ENCODE data around the gene RREB1.

DNA sequence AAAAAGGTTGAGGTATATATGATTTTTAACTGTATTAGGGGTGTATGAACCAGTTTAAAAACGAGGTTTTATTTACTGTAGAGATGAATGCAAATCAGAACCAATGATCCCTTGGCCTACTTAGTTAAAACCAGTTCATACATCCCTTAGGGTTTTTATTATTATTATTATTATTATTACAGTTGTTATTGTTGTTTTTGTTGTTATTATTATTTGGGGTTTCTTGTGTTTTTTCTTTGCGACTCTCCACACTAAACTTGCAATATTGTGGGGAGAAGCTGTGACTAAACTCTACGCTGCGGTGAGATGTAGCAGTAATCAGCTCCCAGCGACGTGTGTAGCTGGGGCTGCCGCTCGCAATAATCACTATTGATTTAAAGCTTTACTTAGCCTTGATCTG, 143.1 kb downstream of the RREB1 start:
- TF ChIP-seq CTCF (IDR thresholded peaks at IDR 0.05) (no peak), EP300 (IDR thresholded peaks at IDR 0.05) (no peak), POLR2AphosphoS5 (IDR thresholded peaks at IDR 0.05) (no peak)
